Neural cell (in vitro differentiated cells): Measurements from ENCODE around the gene LRMDA.

Experiments
- CTCF ChIP-seq: fragments of 450-650 bp; IDR thresholded peaks from 2 replicates; pipeline ENCODE4 v1.5.1; 2014; ENCODE audit warnings: antibody characterized with exemption, mild to moderate bottlenecking, moderate library complexity; ENCODE audit not compliant: poor library complexity, severe bottlenecking
- SMC3 ChIP-seq: fragments of 450-650 bp; conservative IDR thresholded peaks from 2 replicates; pipeline ENCODE4 v1.6.1; 2014; ENCODE audit warnings: antibody characterized with exemption, mild to moderate bottlenecking, moderate library complexity; ENCODE audit not compliant: poor library complexity
- TAF1 ChIP-seq: IDR thresholded peaks from 2 replicates; pipeline ENCODE4 v1.6.1; 2012; ENCODE audit warnings: low read depth

GRCh38 chr10:76549171-76549570 is 1117.7 kb downstream of the LRMDA start:
- TF ChIP-seq SMC3 = no peak
- no peak for TF ChIP-seq CTCF
- TF ChIP-seq TAF1 = no peak
